ENCODE measurements around the gene KLHL7.

The KLHL7 gene

DNA sequence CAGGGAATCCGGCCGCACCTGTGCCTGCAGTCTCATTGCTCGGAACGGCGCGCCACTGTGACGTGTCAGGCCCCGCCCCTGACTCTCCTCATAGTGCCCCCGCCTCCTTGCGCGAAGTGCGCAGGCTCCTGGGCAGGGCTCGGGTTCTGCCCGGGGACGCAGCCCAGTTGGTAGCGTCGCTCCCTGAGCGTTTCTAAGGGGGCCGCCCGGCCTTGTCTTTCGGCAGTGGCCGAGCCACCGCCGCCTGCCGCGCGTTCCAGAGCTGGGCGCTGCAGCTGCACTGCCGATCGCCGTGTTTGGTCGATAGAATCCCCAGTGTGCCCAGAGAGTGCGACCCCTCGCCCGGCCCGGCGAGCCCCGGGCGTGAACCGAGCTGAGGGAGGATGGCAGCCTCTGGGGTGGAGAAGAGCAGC lies at the start of gene KLHL7:
Gene KLHL7 (plus strand): TSS at position 142 of the 413 bp plus-strand sequence. CDS start 242 bp downstream, at position 384.
- DNase-seq (ENCODE audit: low spot score) = peak; percentile 98

GRCh38 chr7:23058408-23059096 lies 47.0 kb upstream of the KLHL7 start:
- DNase-seq (ENCODE audit: low spot score) = peak; percentile 53

GRCh38 chr7:23061327-23061726 lies 44.3 kb upstream of the KLHL7 start:
- DNase-seq (ENCODE audit: low spot score) = no peak

- DNase-seq (ENCODE audit: low spot score) = peak; percentile 10
These were observed 43.1 kb upstream of the KLHL7 start for GRCh38 chr7:23062452-23062851.

- DNase-seq (ENCODE audit: low spot score) = peak; percentile 60
These were observed 39.6 kb upstream of the KLHL7 start for GRCh38 chr7:23065974-23066373.

GRCh38 chr7:23067271-23067670 lies 38.3 kb upstream of the KLHL7 start:
- DNase-seq (ENCODE audit: low spot score) = peak; percentile 67

GRCh38 chr7:23072048-23072447 lies 33.5 kb upstream of the KLHL7 start:
- peak; percentile 37 for DNase-seq (ENCODE audit: low spot score)

- no peak for DNase-seq (ENCODE audit: low spot score)
These were observed 32.7 kb upstream of the KLHL7 start for GRCh38 chr7:23072922-23073321.

- no peak for DNase-seq (ENCODE audit: low spot score)
These were observed 30.9 kb upstream of the KLHL7 start for GRCh38 chr7:23074443-23075261.

DNA sequence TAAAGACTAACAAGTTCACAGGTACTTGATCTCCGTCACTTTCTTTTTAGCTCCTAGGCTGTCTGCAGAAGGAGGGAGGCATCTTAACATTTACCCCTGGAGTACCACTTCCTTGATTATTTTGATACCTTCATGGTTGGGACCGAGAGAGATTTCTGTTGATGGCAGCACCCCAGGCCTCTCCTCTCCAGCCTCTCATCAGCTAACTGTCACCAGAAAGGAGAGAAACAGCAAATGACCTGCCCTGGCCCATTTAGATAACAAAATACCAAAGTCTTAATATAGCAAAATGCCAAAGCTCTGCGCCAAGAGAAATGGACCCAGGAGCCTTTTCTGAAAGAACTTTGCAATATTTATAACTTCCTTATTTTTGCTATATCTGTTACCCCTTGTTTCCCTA lies 30.0 kb upstream of the KLHL7 start:
- no peak for DNase-seq (ENCODE audit: low spot score)

- DNase-seq (ENCODE audit: low spot score) = no peak
These were observed 28.8 kb upstream of the KLHL7 start for GRCh38 chr7:23076772-23077171.

- DNase-seq (ENCODE audit: low spot score) = no peak
These were observed 12.5 kb upstream of the KLHL7 start for GRCh38 chr7:23093111-23093510.

- peak; percentile 19 for DNase-seq (ENCODE audit: low spot score)
These were observed 12.0 kb upstream of the KLHL7 start for GRCh38 chr7:23093546-23093945.

DNA sequence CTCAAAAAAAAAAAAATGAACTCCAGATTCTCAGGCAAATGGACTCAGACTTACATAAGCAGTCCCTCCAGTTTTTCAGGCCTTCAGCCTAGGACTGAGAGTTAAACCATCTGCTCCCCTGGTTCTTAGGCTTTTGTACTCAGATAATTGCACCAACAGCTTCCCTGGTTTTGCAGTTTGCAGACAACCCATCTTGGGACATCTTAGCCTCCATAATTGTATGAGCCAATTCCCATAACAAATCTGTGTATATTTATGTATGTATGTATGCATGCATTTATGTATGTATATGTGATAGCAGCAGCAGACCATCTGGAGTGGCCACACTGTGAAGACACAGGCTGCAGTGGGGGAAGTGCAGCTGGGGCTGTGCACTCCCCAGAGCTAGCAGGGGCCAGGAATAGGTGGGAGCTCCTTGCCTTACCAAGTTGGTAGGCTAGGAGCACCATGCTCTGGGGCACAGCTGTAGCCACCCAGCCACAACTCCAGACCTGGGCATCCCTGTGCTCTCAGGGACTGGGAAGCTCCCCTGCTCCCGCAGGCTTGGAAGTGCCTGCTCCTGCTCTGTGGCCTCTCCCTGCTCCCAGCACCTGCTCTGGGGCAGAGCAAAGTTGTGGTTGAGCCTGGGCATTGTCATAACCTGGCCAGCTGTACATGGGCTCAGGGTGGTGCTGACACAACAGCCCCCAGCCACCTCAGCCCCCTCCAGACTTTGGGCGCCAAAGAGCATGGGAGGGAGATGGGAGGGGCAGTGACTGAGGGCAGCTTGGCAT lies 8.9 kb upstream of the KLHL7 start:
- DNase-seq (ENCODE audit: low spot score) = no peak

DNA sequence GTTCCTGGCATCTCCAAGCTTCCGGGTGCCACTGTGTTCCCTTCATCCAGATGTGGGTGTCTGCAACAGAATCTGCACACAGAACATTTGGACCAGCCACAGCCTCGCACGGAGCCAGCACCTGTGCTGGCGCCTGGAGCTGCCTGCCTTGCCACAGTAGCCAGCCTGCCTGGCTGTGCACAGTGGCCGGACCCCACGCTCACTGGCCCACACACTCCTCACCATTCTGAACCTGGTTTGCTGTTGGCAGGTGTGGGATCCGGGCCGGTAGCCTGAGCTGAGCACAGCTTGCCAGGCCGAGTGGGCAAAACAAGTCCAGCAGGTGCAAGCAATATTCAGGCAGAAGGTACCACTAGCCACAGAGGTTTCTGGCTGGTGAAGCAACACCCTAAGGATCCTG lies 7.6 kb upstream of the KLHL7 start:
- no peak for DNase-seq (ENCODE audit: low spot score)

DNA sequence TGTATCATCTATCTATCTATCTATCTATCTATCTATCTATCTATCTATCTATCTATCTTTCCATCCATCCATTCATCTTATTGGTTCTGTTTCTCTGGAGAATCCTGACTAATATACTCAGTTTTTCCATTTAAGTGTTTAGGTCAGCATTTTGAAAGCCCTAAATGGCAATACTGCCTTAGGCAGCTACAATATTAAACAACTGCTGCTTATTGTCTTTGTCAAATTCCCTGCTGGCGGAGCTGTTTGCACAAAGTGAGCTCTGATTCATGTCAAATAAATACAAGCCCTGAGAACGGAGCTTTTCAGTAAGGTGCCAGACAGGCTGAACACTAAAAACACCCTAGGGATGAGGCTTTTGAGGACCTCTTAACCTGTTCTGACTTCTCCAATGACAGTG lies 7.1 kb upstream of the KLHL7 start:
- DNase-seq (ENCODE audit: low spot score) = no peak

DNA sequence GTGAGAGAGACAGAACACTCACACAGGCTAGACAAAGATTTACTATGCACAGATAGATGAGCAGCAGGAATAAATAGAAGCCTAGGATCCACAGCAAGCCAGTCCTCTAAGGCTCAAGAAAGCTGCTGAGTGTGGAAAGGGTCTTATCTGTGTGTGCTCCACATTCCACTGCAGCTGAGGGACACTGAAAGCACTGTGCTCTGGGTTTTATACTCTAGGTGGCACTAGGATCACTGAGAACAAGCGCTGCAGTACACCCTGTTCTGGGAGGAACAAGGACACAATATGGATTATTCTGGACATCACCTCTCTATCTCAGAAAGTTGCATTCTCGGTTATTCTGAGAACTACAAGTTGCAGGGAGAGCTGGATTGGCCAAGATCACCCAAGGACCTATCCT lies 4.9 kb upstream of the KLHL7 start:
- no peak for DNase-seq (ENCODE audit: low spot score)

GRCh38 chr7:23105086-23105643 lies 420 bp upstream of the KLHL7 start:
- no peak for DNase-seq (ENCODE audit: low spot score)

- DNase-seq (ENCODE audit: low spot score) = peak; percentile 69
These were observed 655 bp downstream of the KLHL7 start for GRCh38 chr7:23106057-23106822.

DNA sequence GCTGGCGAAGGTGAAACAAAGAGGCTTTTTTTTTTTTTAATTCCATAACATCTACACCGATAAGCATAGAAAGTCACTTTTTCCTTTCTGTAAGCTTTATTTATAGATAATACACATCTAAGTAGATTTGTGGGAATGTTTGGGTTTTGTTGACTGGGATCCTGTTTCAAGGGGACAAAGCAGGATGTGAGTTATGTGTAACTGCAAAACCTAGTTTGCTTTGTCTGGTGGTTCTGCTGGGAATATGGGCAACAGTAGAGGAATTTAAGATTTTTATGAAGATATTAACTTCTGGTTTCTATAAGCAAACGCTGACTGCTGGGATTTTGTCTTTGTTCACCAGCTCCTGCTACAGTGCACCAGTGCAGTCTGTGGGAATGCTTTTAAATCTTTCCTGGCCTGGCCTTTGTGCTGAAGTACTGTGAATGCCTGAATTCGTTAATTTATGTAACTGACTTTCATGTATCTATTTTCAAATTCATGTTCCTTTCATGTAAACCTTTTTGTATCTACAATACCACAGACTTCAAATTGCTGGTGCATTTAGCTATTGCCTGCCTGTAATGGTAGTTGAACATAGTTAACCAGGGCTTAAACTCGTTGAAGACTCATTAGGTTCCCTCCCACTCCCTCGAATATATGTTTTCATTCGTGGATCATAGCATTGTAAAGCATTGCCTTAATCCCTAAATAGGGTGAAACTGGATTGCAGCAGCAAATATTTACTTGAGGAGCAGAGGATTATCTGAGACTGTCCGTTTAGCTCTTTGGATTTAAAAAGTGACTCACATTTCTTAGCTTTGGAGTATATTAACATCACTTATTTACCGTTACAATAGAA lies 1.5 kb downstream of the KLHL7 start:
- no peak for DNase-seq (ENCODE audit: low spot score)

DNA sequence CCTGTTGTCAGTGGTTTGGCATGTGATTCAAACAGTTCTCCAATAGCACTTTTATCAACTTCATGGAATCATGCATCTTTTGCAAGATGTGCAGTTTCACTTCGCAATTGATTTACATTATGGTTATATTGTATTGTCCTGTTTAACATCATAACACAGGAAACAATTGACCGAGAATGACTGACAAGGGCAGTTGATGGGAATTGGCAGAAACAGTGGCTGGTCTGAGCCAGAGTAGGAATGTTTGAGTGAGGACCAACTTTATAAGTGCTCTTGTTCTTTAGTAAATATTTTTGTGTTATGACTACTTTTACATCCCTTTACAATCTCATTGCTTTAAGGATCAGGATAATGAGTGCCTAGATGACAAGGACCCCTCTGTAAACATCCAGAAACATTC lies 2.2 kb downstream of the KLHL7 start:
- DNase-seq (ENCODE audit: low spot score) = no peak
